GM11168 (cell line): ENCODE results near the gene PVRIG.
"Not testable (repeated sequence)": the region's sequence is repeated elsewhere in the genome, so short reads cannot be mapped to it uniquely, and the experiment has no call there.

Experiments
- in situ Hi-C: fragments of 300-500 bp; cut with MboI; formaldehyde crosslinking; loops from one replicate; pipeline ENCODE4 v1.12.0; 2022; ENCODE audit warnings: low sequenced_read_pairs; ENCODE audit not compliant: unreplicated experiment

The PVRIG gene

DNA sequence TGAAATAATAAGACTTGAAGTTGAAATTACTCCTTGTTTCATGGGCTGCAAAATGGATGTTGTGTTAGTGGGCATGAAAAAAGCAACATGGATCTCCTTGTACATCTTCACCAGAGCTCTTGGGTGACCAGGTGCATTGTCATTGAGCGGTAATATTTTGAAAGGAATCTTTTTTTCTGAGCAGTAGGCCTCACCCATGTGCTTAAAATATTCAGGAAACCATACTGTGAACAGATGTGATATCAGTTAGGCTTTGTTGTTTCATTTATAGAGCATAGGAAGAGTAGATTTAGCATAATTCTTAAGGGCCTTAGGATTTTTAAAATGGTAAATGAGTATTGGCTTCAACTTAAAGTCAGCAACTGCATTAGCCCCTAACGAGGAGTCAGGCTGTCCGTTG is 26.8 kb upstream of the PVRIG start:
- in situ Hi-C loops = no loop called here

DNA sequence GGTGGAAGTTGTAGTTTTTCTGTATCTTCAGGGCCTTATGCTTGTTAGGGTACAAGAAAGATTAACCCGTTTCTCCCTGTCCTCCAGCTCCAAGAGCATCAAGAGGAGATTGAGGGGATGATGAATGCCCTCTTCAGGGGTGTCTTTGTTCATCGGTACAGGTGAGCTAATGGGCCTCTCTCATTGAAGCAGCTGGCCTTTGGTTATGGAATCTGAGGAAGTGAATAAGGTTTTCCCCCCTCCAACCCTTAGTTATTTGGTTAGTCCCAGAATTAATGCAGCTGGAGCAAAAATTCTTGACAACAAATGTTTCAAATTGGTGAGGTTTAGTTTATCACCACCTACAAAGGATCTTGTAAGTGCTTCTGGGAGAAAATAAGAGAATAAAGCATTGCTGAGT is 24.5 kb upstream of the PVRIG start:
- in situ Hi-C loops = no loop called here

DNA sequence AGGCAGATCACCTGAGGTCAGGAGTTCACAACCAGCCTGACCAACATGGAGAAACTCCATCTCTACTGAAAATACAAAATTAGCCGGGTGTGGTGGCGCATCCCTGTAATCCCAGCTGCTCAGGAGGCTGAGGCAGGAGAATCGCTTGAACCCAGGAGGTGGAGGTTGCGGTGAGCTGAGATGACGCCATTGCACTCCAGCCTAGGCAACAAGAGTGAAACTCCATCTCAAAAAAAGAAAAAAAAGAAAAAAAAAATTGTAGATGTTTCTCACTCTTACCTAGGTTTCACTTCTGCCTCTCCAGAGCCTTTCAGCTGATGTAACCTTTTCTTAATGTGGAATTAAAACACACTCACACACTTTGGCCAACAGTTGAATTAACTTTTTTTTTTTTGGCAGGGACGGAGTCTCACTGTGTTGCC is 23.8 kb upstream of the PVRIG start:
- in situ Hi-C loops = not testable (repeated sequence)

DNA sequence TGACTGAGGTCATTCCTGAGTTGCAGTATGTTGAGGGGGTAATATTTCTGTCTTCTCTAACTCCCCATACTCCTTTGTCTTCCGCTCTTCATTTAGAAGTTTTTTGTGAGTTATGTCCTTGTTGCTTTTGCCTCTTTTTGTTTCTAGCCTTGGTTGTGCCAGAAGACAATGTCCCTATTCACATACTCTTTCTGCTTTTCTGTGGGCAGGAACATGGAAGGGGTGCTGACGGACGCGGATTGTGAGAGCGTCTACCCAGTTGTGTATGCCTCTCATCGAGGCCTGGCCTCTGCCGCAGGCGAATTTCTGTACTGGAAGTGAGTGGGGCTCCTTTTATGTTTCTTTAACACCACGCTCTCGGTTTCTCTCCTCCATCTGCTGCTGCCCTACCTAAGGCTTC is 21.5 kb upstream of the PVRIG start:
- in situ Hi-C loops = no loop called here

DNA sequence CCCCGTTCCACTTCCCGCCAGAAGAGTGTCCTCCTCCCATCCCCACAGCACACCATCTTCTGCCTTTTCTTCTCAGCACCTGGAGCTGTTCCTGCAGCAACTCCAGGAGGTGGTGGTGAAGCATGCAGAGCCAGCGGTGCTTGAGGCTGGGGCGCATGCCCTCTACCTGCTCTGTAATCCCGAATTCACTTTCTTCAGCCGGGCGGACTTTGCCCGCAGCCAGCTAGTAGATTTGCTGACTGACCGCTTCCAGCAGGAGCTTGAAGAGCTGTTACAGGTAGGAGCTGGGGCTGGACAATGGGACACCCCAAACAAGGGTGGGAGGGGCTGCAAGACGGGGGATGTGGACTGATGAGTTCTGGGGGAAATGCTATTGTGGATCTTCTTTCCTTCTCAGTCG is 19.1 kb upstream of the PVRIG start:
- in situ Hi-C loops = no loop called here

DNA sequence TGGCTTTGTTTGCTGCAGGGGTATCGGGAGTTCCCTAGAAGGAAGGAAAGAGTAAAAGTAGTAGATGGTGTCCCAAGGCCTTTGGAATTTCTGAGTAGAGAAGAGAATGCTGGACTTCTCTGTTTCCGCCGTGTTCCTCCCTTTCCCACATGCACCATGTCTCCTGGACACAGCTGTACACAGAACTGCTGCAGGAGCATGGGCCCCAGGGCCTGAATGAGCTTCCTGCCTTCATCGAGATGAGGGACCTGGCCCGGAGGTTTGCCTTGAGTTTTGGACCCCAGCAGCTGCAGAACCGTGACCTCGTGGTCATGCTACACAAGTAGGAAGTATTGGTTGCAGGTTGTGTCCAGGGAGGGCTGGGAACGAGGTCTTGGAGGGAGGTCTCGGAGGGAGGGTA is 15.3 kb upstream of the PVRIG start:
- in situ Hi-C loops = no loop called here

DNA sequence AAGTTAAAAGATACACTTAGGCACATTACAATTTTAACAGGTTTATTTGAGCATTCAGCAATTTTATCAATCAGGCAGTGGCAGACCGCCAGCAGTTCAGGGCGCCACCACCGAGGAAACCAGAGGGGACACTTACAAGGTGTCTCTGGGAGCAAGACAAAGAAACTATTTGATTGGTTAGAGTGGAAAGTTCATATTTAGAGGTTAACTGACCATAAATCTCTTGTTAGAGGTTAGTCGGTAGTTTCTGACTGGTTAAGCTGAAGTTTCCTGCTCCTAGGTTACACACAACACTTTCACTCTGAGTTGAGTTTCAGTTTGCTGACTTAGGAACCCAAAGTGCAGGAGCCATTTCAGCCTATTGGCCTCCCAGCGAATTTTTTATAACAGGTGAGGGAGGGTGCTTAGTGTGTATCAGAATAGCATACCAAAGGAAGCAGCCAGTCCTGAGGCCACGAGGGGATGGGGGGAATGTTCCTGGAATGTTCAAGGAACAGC is 10.8 kb upstream of the PVRIG start:
- in situ Hi-C loops = no loop called here

DNA sequence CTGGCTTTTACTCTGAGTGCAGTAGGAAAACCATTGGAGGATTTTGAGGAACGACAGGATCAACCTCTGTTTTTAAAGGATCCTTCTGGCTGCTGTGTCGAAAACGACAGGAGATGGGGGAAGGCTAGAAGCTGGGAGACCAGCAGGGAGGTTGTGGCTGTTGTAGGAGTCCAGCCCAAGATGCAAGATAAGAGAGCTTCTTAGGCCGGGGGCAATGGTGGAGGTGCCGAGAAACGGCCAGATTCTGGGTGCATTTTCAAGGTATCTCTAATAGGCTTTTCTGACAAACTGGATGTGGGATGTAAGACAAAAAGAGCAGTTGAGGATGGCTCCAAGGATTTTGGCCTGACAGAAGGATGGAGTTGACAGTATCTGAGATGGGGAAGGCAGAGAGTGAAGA is 10.3 kb upstream of the PVRIG start:
- in situ Hi-C loops = no loop called here

DNA sequence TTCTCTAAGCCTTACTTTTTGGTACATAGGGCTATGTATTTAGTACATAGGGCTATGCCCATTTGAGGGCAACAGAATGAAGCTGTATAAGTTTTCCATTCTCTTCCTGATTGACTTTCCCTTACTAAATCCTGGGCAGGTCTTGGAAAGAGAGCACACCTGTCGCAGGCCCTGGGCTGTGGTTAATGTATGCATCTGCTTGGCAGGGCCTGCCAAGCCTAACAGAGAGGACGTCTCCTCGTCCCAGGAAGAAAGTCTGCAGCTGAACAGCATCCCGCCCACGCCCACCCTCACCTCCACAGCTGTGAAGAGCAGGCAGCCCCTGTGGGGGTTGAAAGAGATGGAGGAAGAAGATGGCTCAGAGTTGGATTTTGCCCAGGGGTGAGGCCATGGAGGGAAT is 8.9 kb upstream of the PVRIG start:
- in situ Hi-C loops = loop anchor here (10.0 kb wide), 1 partner anchor 76 kb away; no protein-coding TSS in a partner anchor

DNA sequence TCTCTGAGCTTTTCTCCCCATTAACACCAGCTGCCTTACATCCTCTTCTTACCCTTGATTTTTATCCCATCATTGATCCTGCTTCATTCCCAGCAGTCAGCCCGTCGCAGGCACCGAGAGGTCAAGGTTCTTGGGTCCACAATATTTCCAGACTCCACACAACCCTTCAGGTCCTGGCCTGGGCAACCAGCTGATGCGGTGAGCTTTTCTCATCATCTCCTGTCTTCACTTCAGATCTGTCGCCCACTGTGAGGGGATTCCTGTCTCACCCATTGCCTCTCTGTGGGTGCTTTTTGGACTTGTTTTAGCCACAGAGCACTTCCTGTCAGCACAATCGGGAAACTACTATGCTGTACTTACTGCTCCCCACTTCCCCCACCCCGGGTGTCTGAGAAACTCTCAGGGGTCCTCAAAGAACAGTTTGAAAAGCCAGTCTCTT is 8.4 kb upstream of the PVRIG start:
- in situ Hi-C loops = loop anchor here (10.0 kb wide), 1 partner anchor 77 kb away; no protein-coding TSS in a partner anchor

DNA sequence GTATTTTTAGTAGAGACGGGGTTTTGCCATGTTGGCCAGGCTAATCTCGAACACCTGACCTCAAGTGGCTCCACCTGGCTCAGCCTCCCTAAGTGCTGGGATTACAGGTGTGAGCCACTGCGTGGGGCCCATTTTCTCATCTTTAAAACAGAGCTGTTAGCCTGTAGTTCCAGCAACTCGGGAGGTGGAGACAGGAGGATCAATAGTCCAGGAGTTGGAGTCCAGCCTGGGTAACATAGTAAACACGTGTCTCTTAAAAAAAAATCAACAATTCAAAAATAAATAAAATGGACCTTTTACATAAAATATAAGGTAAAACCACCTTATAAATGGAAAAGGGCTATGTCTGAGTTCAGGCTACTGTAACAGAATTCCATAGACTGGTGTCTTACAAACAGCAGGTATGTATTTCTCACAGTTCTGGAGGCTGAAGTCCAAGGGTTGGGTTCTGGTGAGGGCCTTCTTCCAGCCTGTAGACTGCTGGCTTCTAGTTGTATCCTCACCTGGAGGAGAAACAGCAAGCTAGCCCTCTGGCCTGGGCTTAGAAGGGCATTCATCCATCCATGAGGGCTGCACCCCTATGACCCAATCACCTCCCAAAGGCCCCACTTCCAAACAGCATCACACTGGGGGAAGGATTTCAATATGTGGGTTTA is 7.0 kb upstream of the PVRIG start:
- in situ Hi-C loops = loop anchor here (10.0 kb wide), 1 partner anchor 78 kb away; no protein-coding TSS in a partner anchor

DNA sequence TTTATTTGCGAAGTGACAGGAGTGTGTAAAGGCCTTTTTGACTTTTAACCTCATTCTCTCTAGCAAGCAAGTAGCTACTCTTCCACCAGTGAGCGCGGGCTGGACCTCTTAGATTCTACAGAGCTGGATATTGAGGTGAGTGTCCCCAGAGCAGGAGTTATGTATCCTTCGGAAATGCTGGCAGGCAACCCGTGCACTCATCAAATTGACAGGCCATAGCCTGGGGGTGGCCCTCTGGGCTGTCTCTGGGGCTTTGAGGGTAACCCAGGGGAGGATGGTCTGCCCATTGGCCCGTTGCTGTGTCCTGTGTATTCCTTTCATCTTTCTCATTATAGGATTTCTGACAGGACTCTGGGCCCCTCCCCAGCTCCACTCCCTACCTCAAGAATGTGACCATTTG is 6.1 kb upstream of the PVRIG start:
- in situ Hi-C loops = loop anchor here (10.0 kb wide), 1 partner anchor 79 kb away; no protein-coding TSS in a partner anchor

DNA sequence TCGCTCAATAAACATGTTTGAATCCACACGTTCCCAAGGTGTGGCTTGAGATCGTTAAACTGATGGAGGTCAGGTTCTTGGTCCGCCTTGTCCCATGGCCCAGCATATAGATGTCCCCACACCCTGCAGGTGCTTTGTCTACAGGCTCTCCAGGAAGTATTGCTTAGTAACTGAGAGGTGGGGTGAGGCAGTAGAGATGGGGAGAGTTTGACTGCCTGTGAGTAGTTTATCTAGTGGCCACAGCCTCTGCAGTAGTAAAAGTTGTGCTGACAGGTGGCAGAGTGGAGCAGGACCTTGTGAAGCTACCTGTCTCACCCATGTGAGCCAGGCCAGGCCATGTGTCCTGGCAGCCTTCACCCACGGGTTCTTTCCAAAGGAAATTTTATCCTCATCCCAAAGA is 5.4 kb upstream of the PVRIG start:
- in situ Hi-C loops = loop anchor here (10.0 kb wide), 1 partner anchor 80 kb away; no protein-coding TSS in a partner anchor

DNA sequence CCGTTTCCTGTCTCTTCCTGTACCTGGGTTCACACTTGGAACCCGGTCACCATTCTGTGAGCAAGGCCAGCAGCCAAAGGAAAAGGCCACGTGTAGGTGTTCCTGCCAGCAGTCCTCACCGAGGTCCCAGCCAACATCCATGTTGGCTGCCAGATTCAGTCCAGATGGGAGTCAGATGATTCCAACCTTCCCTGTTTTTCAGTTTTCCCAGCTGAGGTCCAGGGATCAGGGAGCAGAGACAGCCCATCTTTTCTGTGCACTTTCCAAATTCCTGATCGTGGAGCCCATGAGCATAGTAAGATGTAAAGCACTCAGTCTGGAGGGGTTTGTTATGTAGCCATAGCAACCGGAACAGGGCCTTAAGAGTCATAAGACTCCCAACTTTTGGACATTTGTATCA is 3.9 kb upstream of the PVRIG start:
- in situ Hi-C loops = loop anchor here (5.0 to 10.0 kb wide), 2 partner anchors 81 to 131 kb away; no protein-coding TSS in a partner anchor

DNA sequence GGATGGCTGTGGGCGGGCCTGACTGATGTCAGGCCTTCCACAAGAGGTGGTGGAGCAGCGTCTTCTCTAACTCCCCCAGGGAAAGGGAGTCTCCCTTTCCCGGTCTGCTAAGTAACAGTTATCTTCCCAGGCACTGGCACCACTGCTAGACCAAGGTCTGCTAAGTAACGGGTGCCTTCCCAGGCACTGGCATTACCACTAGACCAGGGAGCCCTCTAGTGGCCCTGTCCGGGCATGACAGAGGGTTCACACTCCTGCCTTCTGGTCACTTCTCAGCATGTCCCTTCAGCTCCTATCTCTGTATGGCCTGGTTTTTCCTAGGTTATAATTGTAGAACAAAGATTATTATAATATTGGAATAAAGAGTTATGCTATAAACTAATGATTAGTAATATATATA is 1.8 kb upstream of the PVRIG start:
- in situ Hi-C loops = loop anchor here (5.0 to 10.0 kb wide), 2 partner anchors 83 to 129 kb away; no protein-coding TSS in a partner anchor

DNA sequence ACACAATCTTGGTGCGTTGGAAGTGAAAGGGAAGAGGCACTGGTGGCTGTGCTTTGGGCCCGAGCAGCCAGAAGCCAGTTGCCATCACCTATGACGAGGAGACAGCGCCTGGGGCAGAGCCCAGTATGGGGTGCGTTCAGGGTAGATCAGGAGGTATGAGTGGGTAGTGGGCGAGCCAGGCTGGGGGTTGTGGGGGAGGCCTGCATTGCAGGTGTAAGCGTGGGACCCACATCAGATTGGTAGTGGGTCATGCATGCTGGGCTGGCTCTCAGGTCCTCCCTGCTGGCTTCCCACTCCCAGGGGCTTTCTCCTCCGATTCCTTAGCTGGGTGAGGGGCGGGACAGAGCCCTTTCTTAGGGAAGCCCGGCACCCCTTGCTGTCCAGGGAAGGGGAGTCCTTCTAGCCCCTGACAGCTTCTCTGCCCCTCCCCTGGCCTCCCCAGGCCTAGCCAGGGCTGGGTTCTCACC is 445 bp upstream of the PVRIG start:
- in situ Hi-C loops = loop anchor here (5.0 to 10.0 kb wide), 2 partner anchors 85 to 128 kb away; no protein-coding TSS in a partner anchor

DNA sequence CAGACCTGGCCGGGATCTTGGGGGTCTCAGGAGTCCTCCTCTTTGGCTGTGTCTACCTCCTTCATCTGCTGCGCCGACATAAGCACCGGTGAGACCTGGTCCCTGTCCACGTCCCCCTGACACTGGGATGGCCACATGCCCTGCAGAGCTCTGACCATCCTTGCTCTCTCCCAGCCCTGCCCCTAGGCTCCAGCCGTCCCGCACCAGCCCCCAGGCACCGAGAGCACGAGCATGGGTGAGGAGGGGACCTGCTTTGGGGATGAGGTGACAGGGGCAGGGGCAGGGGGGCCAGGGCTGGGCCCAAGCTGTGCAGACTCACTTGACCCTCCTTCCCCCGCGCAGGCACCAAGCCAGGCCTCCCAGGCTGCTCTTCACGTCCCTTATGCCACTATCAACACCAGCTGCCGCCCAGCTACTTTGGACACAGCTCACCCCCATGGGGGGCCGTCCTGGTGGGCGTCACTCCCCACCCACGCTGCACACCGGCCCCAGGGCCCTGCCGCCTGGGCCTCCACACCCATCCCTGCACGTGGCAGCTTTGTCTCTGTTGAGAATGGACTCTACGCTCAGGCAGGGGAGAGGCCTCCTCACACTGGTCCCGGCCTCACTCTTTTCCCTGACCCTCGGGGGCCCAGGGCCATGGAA is 959 bp downstream of the PVRIG start:
- in situ Hi-C loops = no loop called here

DNA sequence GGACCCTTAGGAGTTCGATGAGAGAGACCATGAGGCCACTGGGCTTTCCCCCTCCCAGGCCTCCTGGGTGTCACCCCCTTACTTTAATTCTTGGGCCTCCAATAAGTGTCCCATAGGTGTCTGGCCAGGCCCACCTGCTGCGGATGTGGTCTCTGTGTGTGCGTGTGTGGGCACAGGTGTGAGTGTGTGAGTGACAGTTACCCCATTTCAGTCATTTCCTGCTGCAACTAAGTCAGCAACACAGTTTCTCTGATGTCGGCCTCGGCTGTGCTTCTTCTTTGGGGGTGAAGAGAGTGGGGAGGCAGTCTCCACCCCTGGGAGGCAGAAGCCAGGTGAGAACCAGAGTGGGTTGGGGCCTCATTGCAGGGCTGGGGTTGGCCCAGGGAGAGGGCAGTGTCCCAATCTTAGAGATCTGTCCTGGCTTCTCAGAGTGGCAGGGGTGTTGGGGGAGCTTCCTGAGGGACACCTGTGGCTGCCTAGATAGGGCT is 1.5 kb downstream of the PVRIG start:
- in situ Hi-C loops = no loop called here

DNA sequence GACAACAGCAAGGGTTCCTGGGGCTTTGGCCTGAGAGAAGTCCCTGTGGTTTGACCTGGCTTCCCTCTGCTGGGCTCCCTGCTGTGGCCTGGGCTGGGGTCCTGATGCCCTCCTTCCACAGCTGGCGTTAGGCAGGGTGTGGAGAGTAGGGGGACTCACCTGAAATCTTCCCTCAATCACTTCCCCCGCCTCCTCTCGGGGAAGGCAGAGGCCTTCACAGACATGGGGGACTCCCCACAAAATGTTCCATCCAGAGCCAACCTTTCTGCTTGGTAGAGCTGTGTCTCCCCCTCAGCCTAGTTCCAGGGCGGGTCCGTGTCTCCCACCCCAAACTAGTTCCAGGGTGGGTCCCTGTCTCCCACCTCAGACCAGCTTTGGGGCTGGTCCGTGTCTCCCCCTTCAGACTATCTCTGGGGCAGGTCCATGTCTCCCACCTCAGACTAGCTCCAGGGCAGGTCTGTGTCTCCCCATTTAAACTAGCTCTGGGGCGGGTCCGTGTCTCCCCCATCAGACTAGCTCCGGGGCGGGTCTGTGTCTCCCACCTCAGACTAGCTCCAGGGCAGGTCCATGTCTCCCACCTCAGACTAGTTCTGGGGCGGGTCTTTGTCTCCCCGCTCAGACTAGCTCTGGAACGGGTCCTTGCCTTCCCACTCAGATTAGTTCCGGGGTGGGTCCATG is 2.2 kb downstream of the PVRIG start:
- in situ Hi-C loops = no loop called here

DNA sequence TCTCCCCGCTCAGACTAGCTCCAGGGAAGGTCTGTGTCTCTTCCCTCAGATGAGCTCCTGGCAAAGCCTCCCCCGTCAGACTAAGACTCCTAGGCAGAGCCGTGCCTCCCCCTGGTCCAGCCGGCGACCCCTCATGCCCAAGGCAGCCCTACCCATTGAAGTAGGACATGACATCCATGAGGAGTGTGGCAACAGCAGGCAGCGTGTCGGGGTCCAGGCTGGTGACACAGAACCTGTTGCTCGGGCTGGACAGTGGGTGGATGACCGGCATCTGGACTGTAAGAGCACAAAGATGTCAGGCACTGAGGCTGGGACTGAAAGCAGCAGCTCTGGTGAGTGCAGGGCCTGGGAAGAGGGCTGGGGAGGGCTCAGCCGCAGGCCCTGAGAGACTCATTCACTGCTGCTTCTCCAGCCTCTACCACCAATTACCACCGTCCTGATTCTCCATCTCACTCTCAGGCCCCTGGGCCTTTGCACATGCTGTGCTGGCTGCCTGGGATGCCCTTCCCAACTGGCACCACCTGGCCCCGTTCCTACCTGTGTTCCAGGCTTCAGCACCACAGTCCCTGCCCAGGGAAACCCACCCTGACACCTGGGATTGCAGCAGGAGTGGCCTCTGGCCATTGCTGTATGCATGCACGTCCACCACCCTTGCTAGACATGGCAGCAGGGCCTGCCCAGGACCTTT is 2.8 kb downstream of the PVRIG start:
- in situ Hi-C loops = no loop called here
